Astrocyte of the spinal cord (primary cell): ENCODE results near the gene TRMT44.

Experiments
- DNase-seq: peaks from one replicate; pipeline ENCODE4 v3.0.0; 2011; ENCODE audit warnings: low read depth, low spot score
- H3K4me3 ChIP-seq: 2 replicates; pipeline ENCODE4 v1.5.1; 2011; ENCODE audit warnings: low read depth, mild to moderate bottlenecking, low read length, moderate library complexity
- CTCF ChIP-seq: IDR thresholded peaks from 2 replicates; pipeline ENCODE4 v1.5.1; 2012; ENCODE audit warnings: low read depth, mild to moderate bottlenecking, low read length, inconsistent platforms
- in situ Hi-C: cut with HindIII; loops from 2 replicates; pipeline ENCODE4 v1.10.0; 2017; ENCODE audit warnings: low sequenced_read_pairs

The TRMT44 gene

GRCh38 chr4:8439914-8440491 lies 574 bp upstream of the TRMT44 start:
- TF ChIP-seq CTCF = no peak
- peak overlapping the region; percentile 95 for H3K4me3 ChIP-seq
- in situ Hi-C loops = no loop called here
- no peak for DNase-seq

DNA sequence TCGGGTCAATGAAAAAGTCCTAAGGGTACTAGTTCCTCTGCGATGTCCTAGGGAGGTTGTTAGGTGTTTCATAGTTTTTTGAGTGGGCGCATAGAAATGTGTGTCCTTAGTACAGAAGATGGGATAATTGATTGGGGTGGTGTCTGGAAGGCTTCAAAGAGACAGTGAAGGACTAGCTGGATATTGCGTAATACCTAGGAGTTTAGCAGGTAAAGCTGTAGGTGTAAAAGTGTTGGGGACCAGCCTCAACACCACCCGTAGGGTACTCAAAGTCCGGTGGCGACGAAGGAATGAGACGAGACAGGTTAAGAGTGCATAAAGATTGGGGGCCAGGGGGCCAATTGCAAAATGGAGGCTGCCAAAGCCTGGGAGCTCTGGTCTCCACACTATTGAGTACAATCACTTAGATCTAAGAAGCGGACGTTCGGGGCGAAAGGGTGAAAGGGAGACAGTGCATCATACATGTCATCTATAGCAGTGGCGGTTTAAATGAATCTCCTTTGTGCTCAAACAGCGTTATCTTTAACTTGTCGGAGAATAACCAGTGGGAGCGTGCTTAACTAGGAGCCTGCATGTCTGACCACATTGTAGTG lies 1.0 kb downstream of the TRMT44 start:
- no peak for DNase-seq
- in situ Hi-C loops = no loop called here
- H3K4me3 ChIP-seq = peak overlapping the region; percentile 95
- TF ChIP-seq CTCF = no peak

DNA sequence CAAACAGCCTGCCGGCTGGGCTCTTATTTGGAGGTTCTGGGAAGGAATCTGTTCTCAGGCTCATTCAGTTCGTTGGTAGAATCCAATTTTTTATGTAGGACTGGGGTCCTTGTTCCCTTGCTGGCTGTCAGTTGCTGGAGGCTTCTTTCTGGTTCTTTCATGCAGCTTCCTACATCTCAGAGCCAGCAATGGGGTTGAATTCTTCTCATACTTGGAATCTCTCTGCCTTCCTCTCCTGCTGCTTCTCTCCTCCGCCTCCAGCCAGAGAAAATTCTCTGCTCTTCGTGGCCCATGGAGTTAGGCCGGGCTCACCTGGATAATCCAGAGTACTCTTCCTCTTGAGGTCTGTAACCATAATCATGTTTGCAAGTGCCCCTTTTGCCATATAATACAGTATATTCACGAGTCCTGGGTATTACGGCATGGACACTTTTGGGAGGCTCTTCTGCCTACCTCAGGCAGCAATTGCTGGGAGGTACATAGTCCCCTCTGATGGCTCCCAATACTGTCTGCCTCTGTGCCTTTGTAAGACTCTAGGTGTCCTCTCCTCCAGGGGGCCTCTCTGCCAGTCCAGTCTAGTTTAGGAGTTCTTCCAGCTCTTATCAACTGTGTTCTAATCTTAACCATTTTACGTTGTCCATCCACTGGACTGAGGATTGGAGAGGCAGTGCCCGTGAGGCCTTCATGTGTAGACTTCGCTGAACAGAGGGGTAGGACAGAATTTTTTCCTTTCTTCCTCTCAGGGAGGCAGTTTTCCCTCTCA lies 2.2 kb downstream of the TRMT44 start:
- H3K4me3 ChIP-seq = no peak overlapping the region
- in situ Hi-C loops = no loop called here
- no peak for DNase-seq
- no peak for TF ChIP-seq CTCF

GRCh38 chr4:8443801-8444200 lies 3.2 kb downstream of the TRMT44 start:
- no peak for DNase-seq
- in situ Hi-C loops = no loop called here
- no peak for TF ChIP-seq CTCF
- no peak overlapping the region for H3K4me3 ChIP-seq

DNA sequence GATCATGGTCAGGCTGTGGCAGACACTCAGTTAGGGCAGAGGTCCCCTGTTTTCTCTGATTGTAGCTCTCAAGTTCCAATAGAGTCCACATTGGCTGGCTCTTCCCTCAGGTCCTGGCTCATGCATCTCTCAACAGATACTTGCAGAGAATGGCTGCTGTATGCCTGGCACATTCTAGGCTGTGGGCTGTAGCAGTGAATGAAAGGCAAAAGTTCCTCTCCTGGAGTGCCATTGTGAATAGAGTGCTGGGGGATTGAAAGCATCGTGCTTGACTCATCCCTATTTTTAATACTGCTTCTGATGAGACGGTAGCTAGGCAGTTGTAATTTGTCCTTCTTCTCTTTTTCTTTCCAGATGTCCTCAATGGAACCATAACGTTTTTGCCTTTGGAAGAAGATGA lies 5.5 kb downstream of the TRMT44 start:
- no peak overlapping the region for H3K4me3 ChIP-seq
- TF ChIP-seq CTCF = no peak
- in situ Hi-C loops = no loop called here
- DNase-seq = no peak

- H3K4me3 ChIP-seq = no peak overlapping the region
- in situ Hi-C loops = no loop called here
- TF ChIP-seq CTCF = no peak
- no peak for DNase-seq
These were observed 11.0 kb downstream of the TRMT44 start for GRCh38 chr4:8451440-8452182.
